CD4-positive, alpha-beta T cell treated with Interleukin-12 subunit alpha and Interleukin-12 subunit beta, for 1 hour (primary cell): ENCODE results near the gene TNFSF11.

Experiments used
- DNase-seq: peaks from one replicate; pipeline ENCODE4 v3.0.0-alpha.2; 2020

The TNFSF11 gene

GRCh38 chr13:42656161-42656560 is 82.2 kb downstream of the TNFSF11 start:
- no peak for DNase-seq

- no peak for DNase-seq
Observed at GRCh38 chr13:42656958-42657357, 83.0 kb downstream of the TNFSF11 start.
